ENCODE results near the gene CEP162.
"Not testable (repeated sequence)": the region's sequence is repeated elsewhere in the genome, so short reads cannot be mapped to it uniquely, and the experiment has no call there.

Gene CEP162

DNA sequence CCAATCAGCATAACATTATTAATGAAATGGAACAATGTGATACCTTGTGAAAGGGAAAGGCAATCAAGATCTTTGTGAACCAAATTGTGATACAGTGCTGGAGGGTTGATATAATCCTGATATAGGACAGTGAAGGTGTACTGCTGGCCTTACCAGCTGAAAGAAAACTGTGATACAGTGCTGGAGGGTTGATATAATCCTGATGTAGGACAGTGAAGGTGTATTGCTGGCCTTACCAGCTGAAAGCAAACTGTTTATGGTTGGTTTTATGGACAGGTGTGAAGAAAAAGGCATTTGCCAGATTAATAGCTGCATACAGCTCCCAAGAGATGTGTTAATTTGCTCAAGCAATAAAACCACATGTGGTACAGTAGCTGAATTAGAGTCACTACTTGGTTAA lies 119.9 kb downstream of the CEP162 start:
- no peak for DNase-seq (ENCODE audit: low read depth)
- no peak overlapping the region for H3K4me3 ChIP-seq (ENCODE audit: low read depth, low read length)

DNA sequence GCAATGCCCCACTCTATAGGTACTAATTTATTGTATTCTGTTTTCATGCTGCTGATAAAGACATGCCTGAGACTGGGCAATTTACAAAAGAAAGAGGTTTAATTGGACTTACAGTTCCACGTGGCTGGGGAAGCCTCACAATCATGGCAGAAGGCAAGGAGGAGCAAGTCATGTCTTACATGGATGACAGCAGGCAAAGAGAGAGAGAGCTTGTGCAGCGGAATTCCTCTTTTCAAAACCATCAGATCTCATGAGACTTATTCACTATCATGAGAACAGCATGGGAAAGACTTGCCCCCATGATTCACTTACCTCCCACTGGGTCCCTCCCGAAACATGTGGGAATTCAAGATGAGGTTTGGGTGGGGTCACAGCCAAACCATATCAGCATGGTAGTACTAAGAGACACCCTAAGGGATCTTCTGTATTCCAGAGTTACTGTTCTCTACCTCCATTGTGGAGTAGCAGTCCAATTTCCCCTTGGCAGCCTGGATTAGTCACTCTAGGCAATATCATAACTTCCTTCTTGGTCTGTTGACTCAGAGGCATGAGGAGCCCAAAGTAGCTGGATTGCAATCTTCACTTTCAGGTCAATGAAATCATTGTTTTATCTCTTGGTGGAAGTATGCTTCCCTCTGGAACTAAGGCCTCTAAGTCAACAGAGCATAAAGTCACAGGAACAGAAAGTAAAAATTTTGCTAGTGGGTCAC lies 122.1 kb downstream of the CEP162 start:
- not testable (repeated sequence) for H3K4me3 ChIP-seq (ENCODE audit: low read depth, low read length); DNase-seq (ENCODE audit: low read depth)

DNA sequence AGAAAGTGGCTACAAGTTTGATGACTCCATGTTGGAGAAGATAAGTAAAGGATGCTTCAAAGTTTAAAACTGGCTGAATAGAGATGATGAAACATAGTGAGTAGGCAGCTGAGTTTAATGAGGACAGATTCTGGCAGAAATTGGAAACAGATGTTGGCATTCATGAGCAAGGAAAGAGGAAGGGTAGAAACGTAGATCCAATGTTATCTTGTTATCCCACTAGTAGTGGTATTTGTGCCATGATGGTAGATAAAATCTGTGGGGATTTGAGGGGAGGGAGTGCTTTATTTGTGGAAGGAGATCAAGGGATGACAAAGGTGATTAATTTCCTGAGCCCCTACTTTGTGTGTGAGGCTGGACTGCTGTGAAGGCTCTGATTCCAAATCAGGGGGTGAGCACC lies 124.4 kb downstream of the CEP162 start:
- H3K4me3 ChIP-seq (ENCODE audit: low read depth, low read length) = no peak overlapping the region
- DNase-seq (ENCODE audit: low read depth) = peak; percentile 23

DNA sequence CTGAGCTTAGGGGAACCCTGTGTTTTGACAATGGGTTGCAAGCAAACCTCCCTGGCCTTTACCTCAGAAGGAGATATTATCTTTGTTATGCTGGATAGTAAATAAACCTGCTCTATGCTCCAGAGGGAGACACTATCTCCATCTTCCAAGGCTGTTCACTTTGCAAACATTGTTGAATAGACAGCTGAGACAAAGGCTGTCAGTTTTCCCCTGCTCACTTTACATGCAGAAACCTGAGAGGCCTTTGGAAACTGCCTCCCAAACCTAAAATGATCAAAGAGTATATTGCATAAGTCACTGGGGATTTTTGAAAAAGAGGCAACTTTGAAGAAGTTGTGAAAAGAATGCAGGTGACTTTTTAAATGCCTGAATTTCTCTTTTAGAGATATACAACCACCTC lies 132.3 kb downstream of the CEP162 start:
- no peak overlapping the region for H3K4me3 ChIP-seq (ENCODE audit: low read depth, low read length)
- no peak for DNase-seq (ENCODE audit: low read depth)

DNA sequence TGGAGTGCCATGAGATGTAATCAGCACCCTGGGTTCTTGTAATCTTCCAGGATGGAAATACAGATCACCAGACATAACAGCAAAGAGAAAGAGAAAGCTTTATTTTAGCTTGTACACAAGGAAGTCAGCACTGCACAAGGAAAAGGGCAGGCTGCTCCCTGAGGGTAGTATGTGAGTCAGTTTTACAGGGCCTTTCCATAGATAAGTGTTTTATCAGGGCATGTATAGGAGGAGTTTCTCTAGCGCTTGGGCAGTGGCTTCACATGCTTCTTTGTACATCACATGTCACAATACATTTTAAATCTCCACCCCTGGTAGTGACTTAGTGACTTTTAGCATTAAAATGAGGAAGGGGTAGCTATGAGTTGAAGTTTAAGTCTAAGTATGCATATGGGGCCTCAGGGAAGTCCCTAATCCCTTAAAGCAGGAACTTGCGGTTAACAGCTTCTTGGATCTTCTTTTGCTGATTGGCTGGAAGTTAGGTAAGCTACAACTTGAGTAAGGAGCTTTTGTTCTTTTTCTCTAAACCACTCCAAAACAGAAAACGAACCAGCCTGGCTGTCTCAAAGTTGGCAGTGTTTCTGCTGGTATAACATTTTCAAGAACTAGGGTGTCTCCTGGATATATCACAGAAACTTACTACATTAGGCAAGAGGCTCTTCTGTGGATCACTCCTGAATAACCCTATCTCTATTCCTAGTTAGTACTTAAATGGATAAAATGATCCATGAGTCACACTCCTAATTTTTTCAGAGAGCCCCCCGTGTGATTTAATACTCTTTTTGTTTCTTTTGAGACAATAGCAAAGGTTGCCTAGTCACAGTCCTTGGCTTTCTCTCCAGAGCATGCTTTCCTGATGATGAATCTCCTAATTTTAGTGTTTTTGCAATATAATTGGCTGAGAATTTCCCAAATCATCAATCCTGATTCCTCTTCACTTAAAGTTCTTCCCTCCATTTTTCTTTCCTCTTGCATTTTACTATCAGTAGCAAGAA lies 133.7 kb downstream of the CEP162 start:
- no peak for DNase-seq (ENCODE audit: low read depth)
- H3K4me3 ChIP-seq (ENCODE audit: low read depth, low read length) = no peak overlapping the region

DNA sequence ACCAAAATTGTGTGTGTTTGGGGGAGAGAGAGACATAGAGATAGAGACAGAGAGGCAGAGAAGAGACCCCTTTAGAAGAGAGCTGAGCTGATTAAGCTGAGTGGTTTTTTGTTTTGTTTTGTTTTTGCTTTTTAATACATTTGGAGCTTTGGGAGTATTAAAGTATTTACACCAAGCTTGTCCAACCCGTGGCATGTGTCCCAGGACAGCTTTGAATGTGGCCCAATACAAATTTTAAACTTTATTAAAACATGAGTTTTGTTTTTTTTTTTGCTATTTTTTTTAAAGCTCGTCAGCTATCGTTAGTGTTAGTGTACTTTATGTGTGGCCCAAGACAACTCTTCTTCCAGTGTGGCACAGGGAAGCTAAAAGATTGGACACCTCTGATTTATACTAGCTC lies 137.9 kb downstream of the CEP162 start:
- H3K4me3 ChIP-seq (ENCODE audit: low read depth, low read length) = no peak overlapping the region
- no peak for DNase-seq (ENCODE audit: low read depth)

DNA sequence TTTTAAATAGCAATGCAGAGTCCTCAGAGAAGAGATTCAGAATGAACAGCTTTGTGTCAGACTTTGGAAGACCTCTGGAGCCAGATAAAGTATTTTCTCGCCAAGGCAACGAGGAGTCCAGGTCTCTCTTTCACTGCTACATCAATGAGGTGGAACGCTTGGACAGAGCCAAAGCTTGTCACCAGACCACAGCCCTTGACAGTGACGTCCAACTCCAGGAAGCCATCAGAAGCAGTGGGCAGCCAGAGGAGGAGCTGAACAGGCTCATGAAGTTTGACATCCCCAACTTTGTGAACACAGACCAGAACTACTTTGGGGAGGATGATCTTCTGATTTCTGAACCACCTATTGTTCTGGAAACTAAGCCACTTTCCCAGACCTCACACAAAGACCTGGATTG lies 138.4 kb downstream of the CEP162 start:
- no peak overlapping the region for H3K4me3 ChIP-seq (ENCODE audit: low read depth, low read length)
- no peak for DNase-seq (ENCODE audit: low read depth)

DNA sequence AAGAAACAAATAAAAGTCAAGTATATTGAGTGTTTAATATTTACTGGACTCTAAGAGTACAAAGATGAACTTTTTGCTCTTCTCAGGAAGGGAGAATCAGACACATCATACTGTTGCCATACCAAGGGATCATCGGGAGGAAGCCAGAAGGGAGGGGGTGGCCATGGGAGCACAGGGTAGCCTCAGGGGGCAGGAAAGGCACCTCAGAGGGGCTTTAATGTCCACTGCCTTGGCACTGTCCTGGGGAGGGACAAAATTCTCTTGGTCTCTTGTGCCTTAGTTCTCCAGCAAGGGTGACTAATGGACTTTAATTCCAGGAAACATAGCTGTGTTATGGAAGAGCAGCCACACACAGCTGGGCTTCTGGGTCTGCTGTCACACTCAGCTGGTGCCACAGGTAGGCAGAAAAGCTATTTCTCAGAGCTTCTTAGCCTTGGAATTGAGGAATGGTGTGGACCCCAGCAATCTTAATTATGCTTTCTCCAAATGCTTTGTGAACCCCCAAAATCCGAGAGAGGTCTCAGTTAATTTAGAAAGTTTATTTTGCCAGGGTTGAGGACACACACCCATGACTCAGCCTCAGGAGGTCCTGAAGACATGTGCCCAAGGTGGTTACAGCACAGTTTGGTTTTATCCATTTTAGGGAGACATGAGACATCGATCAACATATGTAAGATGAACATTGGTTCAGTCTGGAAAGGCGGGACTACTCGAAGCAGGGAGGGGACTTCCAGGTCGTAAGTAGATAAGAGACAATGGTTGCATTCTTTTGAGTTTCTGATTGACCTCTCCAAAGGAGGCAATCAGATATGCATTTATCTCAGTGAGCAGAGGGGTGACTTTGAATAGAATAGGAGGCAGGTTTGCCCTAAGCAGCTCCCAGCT lies 140.7 kb downstream of the CEP162 start:
- H3K4me3 ChIP-seq (ENCODE audit: low read depth, low read length) = no peak overlapping the region
- DNase-seq (ENCODE audit: low read depth) = no peak

DNA sequence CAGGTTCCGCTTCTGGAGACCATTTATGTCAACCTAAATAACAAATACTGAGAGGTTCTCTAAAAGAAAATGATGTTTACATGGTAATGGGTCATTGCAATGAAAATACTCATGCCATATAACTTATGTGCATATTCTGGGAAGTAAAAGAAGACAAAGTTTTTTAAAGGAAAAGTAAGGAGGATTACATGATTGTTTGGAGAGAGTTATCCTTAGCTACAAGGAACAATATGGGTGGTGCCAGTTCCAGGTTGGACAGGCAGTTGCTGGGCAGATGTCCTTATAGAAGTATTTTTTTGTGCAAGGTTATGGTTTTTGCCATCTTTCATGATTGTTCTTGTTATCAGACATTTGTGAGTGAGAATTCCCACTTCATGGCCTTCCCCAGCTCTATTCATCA lies 141.4 kb downstream of the CEP162 start:
- no peak overlapping the region for H3K4me3 ChIP-seq (ENCODE audit: low read depth, low read length)
- DNase-seq (ENCODE audit: low read depth) = no peak

DNA sequence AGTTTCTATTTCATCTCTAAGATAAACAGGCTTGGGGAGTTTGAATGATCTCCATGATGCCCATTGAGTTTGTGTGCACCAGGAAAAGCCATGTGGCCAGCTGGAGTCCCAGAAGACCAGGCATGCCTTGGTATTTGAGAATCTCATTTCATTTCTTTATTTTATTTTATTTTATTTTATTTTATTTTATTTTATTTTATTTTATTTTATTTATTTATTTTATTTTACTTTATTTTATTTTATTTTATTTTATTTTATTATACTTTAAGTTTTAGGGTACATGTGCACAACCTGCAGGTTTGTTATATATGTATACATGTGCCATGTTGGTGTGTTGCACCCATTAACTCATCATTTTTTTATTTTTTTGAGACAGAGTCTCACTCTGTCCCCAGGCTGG lies 142.7 kb downstream of the CEP162 start:
- not testable (repeated sequence) for H3K4me3 ChIP-seq (ENCODE audit: low read depth, low read length); DNase-seq (ENCODE audit: low read depth)

DNA sequence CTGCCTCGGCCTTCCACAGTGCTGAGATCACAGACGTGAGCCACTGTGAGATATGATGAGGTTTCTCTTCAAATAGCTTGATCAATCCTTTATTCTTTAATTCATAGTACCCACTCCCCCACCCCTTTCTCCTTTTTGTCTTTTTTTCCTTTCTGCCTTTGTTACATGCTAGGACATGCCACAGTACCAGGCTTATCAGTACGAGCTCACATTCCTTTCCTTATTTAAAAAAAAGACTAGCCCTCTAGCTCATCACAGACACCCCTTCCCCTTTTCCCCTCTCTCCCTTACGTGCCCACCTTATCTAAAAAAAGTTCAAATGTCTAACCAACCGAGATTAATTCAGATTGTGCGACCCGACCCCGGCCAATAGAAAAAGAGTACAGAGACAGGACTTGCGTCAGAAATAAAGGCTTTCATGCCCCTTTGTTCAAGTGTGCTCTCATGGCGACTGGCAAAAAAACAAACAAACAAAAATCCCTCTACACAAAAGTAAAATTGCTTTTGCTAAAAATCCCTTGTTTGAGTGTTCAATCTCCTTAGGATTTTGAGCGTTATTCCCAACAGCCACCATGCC lies 144.7 kb downstream of the CEP162 start:
- DNase-seq (ENCODE audit: low read depth) = no peak

DNA sequence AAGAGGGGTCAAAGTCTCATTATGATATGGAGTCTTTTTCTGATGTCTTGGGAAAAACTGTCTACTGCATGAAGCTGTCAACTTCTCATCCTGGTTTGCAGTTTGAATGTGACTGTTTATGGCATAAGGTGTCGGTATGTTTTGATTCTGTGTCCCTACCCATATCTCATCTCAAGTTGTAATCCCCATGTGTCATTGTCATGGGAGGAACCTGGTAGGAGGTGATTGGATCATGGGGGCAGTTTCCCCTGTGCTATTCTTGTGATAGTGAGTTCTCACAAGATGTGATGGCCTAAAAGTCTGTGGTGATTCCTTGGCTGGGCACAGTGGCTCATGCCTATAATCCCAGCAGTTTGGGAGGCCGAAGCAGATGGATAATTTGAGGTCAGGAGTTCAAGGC lies 146.2 kb downstream of the CEP162 start:
- no peak overlapping the region for H3K4me3 ChIP-seq (ENCODE audit: low read depth, low read length)
- DNase-seq (ENCODE audit: low read depth) = no peak

More for the DNA sequence above, 144.7 kb downstream of the CEP162 start:
- no peak overlapping the region for H3K4me3 ChIP-seq (ENCODE audit: low read depth, low read length)

DNA sequence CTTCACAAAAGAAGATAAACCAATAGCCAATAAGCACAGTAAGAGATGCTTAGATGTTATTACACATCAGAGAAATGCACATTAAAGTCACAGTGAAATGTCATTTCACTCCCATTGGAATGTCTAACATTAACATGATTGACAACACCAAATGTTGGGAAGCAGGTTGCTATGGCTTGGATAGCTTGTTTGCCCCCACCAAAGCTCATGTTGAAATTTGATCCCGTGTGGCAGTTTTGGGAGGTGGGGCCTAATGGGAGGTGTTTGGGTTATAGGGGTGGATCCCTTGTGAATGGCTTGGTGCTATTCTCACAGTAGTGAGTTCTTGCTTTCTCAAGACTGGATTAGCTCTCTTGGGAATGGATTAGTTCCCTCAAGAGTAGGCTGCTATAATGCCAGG lies 149.1 kb downstream of the CEP162 start:
- H3K4me3 ChIP-seq (ENCODE audit: low read depth, low read length) = no peak overlapping the region
- no peak for DNase-seq (ENCODE audit: low read depth)

DNA sequence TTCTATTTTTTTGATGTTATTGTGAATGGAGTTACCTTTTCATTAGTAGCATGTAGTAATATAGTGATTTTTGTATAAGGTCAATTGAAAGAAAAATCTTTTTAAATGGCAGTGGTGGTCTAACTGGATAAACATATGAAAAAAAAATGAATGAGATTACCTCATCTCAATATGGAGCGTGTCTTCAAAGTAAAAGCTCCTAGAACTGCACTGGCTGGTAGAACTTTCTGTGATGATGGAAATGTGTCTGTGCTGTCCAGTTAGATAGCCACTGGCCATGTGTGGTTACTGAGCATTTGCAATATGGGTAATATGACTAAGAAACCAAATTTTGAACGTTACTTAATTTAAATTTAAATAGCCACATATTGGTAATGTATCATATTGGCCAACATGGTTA lies 149.8 kb downstream of the CEP162 start:
- H3K4me3 ChIP-seq (ENCODE audit: low read depth, low read length) = no peak overlapping the region
- DNase-seq (ENCODE audit: low read depth) = no peak

DNA sequence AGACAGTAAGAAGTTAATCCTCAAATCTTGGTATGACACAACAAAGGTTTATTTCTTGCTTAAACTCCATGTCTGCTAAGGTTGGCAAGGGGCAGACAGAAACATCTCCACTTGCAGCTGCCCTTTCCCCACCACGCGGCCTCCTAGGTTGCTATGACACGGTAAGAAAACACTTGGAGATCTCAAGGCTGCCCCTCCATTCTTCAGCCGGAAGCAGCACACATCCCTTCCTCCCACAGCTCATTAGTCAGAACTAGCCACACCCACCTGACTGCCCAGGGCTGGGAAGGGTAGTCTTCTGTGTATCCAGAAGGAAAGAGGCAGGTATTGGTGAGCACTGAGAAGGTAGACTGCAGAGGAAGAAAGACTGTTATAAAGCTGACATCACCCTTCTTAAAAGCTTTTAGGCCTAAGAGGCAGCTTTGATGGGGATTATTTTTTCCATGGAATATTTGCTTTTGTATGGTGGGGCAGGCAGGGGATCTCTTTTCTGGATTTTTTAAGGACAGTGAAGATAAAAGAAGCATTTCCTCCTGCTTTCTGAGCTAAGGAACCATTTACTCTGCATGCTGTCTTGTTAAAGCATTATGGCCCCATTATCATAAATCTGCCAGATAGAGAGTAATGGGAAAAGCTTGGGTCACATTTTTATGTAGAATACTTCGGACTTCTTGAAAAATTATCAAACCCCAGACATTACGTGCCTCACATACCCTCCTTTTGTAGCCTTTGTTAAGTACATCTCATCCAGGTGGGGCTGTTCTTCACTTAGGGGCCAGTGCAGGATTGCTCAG lies 152.3 kb downstream of the CEP162 start:
- DNase-seq (ENCODE audit: low read depth) = no peak
- H3K4me3 ChIP-seq (ENCODE audit: low read depth, low read length) = no peak overlapping the region
